ENCODE measurements around the gene PSMB3. TPM values are rescaled to one million over a fixed set of nuclear protein-coding genes. Genes with fewer than 3 reads are reported as not detected.

The PSMB3 gene
- polyA plus RNA-seq, 1 of the 3 experiments (the other 2 are of a cell fraction): 533 TPM

- Histone ChIP-seq H3K4me1 (ENCODE audit: control insufficient read depth in 1 of 2, insufficient read depth in 2 of 2, low read depth in 1 of 2, low read length in 1 of 2) (peaks cover 10 to 43% of the 10 kb centered on the region in 2 experiments; a peak in 2 of 4 replicates), H4K20me1 (ENCODE audit: insufficient read depth) (peaks cover 9% of the 10 kb centered on the region; the same call in 1 of the 2 replicates), H2AFZ (ENCODE audit: low read depth) (no peak overlapping the region; the same call in 1 of the 2 replicates), H3F3A (replicated peaks; ENCODE audit: insufficient read depth) (peaks cover 30% of the 10 kb centered on the region), H3K4me2 (peak overlapping the region; percentile 97), H3K27ac (ENCODE audit: low read depth in 2 of 2, low read length in 1 of 2) (peak overlapping the region in 1 of 2 experiments; percentile 96; a peak in 1 of 4 replicates), H3K79me2 (ENCODE audit: insufficient read depth) (peaks cover 37% of the 10 kb centered on the region; the same call in 1 of the 2 replicates), H3K9me2 (no peaks in the 10 kb centered on the region), H3K9ac (peak overlapping the region; percentile 45; the same call in 1 of the 2 replicates), H3K9me3 (no peaks in the 10 kb centered on the region), H3K4me3 (ENCODE audit: low read depth in 2 of 2, low read length in 1 of 2) (peak overlapping the region; percentile 71 to 81), H3K36me3 (replicated peaks in 1 of 2; ENCODE audit: control insufficient read depth in 1 of 2, insufficient read depth in 2 of 2, low read length in 1 of 2) (peaks cover 6 to 7% of the 10 kb centered on the region in 2 experiments), H3K27me3 (ENCODE audit: insufficient read depth) (no peaks in the 10 kb centered on the region)
- ChIA-PET POLR2A (interaction anchor here (1.5 kb wide), 1 partner anchor 28 kb away, joined by 5 read pairs; the partner anchor contains the start of gene CISD3), CTCF (interaction anchor here (0.6 to 1.7 kb wide), 3 partner anchors 9 to 175 kb away, joined by 3 to 10 read pairs (median 4); no protein-coding TSS in a partner anchor)
- no peak for TF ChIP-seq USF2 (IDR thresholded peaks at IDR 0.05; ENCODE audit: borderline replicate concordance, low read depth, low read length)
- no peak for TF ChIP-seq NRF1 (IDR thresholded peaks at IDR 0.05; ENCODE audit: low read depth, low read length)
- TF ChIP-seq RFX5 (IDR thresholded peaks at IDR 0.05; ENCODE audit: low read length): no peak
- no peak for TF ChIP-seq TEAD4 (IDR thresholded peaks at IDR 0.05; ENCODE audit: borderline replicate concordance, insufficient read depth)
- no peak for TF ChIP-seq REST (IDR thresholded peaks at IDR 0.05; ENCODE audit: low read depth, low read length)
- TF ChIP-seq FOXJ3 (CRISPR knock-in tag; IDR thresholded peaks at IDR 0.05): no peak
- TF ChIP-seq RAD21 (IDR thresholded peaks at IDR 0.05; ENCODE audit: low read length): no peak
- no peak for TF ChIP-seq MEF2A (IDR thresholded peaks at IDR 0.05; ENCODE audit: borderline replicate concordance, low read depth)
- TF ChIP-seq NFIC (IDR thresholded peaks at IDR 0.05; ENCODE audit: borderline replicate concordance): no peak
- no peak for DNase-seq
- 87% methylated on average over 55 of the region's 55 CpGs for WGBS (ENCODE audit: low lambda C conversion rate)
Measured at GRCh38 chr17:38702916-38703741, 49.4 kb upstream of the PSMB3 start.

Measured in SK-N-SH (cell line).